Gastrocnemius medialis (tissue), 4 donors: Measurements from ENCODE around the gene BARHL2.

Experiments used
- POLR2A ChIP-seq, 2 donors: fragments of 450-650 bp; IDR thresholded peaks; one replicate each; pipeline ENCODE4 v1.6.1; 2017; ENCODE audit warnings: antibody characterized with exemption in 2 of 2, mild to moderate bottlenecking in 2 of 2, moderate library complexity in 2 of 2
- TF ChIP-seq, protein P1 (sequence below), 5 experiments: fragments of 450-650 bp in 3 of 5; fragments of 200-600 bp in 2 of 5; sonication (generic) in 2 of 5; IDR thresholded peaks in 4 of 5; conservative IDR thresholded peaks in 1 of 5; 1 replicate in 4 of 5; 2 replicates in 1 of 5; pipeline ENCODE4 v1.5.1; 2016 to 2019; ENCODE audit warnings: antibody characterized with exemption in 5 of 5, mild to moderate bottlenecking in 3 of 5, moderate library complexity in 3 of 5

DNA sequence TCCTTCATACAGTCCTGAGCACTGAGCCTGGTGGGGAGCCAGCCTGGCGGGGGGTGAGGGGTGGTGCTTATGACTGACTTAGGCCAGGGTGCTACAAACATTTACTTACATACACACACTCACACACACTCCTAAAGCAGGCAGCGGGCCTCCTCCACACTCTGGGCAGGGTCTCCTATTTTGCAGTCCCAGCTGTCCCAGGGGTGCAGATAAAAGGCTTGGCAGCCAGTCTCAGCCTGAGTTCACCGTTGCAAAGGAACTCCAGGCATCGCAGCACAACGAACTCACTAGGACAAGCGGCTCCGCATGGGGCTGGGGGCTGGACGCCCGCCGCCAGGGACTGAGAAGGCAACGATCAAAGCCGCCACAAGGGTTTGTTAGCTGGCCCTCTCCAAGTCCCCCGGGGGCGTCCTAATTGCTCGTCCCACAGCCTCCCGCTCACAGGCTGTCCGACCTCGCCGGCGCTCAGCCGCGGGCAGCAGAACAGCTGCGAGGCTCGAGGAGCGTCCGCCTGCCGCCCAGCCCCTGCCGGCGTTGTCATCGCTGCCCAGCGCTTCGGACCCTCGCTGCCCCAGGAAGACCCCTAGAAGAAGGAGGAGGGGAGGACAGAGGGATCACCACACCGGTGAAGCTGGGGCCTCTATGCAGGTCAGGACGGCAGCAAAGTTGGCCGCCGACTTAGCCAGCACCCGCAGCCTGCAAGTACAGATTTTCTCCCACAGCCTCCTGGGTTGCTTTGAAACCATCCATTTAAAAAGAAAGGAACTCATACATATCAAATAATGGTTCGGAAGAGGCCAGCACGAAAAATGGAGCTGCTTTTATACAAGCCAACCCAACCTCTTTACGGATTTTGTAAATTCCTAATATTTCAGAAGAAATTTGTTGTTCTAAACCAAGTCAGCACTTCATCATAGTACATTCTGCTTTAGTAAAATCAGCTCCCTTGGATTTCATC lies 6.2 kb downstream of the BARHL2 start:
- TF ChIP-seq, protein P1, sequence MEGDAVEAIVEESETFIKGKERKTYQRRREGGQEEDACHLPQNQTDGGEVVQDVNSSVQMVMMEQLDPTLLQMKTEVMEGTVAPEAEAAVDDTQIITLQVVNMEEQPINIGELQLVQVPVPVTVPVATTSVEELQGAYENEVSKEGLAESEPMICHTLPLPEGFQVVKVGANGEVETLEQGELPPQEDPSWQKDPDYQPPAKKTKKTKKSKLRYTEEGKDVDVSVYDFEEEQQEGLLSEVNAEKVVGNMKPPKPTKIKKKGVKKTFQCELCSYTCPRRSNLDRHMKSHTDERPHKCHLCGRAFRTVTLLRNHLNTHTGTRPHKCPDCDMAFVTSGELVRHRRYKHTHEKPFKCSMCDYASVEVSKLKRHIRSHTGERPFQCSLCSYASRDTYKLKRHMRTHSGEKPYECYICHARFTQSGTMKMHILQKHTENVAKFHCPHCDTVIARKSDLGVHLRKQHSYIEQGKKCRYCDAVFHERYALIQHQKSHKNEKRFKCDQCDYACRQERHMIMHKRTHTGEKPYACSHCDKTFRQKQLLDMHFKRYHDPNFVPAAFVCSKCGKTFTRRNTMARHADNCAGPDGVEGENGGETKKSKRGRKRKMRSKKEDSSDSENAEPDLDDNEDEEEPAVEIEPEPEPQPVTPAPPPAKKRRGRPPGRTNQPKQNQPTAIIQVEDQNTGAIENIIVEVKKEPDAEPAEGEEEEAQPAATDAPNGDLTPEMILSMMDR (IDR thresholded peaks at IDR 0.05 in 4 of 5, conservative IDR thresholded peaks at IDR 0.05 in 1 of 5) = no peak
- TF ChIP-seq POLR2A (IDR thresholded peaks at IDR 0.05) = no peak
